Astrocyte (in vitro differentiated cells and primary cell): ENCODE measurements around the gene AGL.

ENCODE experiments used
- EZH2 ChIP-seq: IDR thresholded peaks from 2 replicates; pipeline ENCODE4 v1.6.1; 2012; ENCODE audit warnings: mild to moderate bottlenecking, low read length, inconsistent platforms; ENCODE audit not compliant: insufficient read depth
- TF ChIP-seq, protein P1 (sequence below): IDR thresholded peaks from 2 replicates; pipeline ENCODE4 v1.5.1; 2011; ENCODE audit warnings: low read depth, mild to moderate bottlenecking, inconsistent platforms, low read length, moderate library complexity; ENCODE audit not compliant: insufficient read depth

DNA sequence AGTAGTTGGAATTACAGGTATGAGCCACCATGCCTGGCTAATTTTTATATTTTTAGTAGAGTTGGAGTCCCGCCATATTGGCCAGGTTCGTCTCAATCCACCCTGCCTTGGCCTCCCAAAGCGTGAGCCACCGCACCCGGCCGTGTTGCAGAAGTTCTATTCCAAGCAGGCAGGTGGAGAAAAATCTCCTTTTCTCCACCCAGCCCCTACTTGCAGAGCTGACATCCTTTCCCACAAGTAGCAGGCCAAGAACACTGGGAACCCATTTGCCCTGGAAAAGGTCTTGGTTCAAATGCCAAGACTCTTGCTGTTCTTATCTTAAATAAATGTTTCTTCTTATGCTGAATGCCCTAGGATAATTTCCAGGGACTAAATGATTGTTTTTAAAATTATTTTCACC is 17.5 kb downstream of the AGL start:
- TF ChIP-seq, protein P1, sequence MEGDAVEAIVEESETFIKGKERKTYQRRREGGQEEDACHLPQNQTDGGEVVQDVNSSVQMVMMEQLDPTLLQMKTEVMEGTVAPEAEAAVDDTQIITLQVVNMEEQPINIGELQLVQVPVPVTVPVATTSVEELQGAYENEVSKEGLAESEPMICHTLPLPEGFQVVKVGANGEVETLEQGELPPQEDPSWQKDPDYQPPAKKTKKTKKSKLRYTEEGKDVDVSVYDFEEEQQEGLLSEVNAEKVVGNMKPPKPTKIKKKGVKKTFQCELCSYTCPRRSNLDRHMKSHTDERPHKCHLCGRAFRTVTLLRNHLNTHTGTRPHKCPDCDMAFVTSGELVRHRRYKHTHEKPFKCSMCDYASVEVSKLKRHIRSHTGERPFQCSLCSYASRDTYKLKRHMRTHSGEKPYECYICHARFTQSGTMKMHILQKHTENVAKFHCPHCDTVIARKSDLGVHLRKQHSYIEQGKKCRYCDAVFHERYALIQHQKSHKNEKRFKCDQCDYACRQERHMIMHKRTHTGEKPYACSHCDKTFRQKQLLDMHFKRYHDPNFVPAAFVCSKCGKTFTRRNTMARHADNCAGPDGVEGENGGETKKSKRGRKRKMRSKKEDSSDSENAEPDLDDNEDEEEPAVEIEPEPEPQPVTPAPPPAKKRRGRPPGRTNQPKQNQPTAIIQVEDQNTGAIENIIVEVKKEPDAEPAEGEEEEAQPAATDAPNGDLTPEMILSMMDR, result no peak
- no peak for TF ChIP-seq EZH2
